Cortex of kidney (tissue), 1 donor: ENCODE measurements around the gene GRK5.

Source experiments
- DNase-seq: peaks from one replicate; lab custom pipeline; 2025; lab: John Stamatoyannopoulos, UW

Gene GRK5

GRCh38 chr10:119361037-119361436, 153.7 kb downstream of the GRK5 start:
- no peak for DNase-seq

DNA sequence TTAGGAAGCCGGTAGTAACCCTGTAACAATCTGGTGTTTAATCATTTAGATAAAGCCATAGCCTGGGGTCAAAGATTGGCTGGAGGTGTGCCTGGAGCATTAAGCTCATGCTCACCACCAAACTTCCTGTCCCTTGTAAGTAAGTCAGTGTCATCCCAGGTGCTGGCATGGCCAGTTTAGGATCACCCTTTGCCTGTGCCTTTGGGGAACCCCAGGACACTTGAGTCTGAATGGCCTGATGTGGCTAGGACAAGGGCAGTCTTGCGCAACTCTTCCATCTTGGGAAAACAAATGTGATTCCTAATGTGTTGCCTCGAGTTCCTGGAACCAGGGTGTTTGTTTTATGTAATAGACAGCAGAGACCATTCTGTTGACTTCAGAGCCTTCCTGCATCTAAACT, 154.8 kb downstream of the GRK5 start:
- DNase-seq: no peak

GRCh38 chr10:119364645-119365600, 157.6 kb downstream of the GRK5 start:
- no peak for DNase-seq

DNA sequence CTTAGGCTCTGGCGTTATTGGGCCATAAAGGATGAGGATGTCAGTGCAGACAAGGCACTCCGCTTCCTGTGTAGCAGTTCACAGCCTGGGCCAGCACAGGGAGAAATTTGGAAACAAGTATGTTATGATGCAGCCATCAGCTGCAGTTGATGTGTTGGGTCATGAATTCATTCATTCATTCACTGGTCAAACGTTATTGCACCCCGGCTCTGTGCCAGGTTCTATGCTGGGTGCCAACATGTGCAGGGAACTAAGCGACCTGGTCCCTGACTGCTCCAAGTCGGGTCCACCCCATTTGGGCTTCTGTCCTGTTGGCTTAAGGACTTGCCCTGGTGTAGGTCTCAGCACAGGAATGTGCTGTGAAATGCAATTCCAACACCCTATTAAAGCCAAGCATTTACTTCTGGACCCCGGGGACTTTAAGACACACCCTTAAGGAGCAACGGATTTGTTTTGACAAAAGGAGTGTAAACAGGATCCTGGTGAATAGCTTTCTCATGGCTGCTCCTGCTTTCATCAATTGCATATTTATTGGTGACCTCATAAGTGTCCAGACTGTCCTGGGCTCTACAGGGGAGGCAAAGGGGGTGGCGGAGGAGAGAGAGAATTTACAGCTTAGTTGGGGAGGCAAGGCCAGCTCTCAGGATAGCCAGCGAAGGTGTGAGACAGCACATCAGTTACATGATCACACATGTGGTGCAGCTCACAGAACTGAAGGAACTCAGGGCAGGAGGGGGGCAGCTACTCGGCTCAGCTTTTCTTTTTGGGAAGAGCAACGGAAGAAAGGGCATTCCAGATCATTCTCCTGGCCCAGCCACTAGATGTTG, 158.6 kb downstream of the GRK5 start:
- no peak for DNase-seq

DNA sequence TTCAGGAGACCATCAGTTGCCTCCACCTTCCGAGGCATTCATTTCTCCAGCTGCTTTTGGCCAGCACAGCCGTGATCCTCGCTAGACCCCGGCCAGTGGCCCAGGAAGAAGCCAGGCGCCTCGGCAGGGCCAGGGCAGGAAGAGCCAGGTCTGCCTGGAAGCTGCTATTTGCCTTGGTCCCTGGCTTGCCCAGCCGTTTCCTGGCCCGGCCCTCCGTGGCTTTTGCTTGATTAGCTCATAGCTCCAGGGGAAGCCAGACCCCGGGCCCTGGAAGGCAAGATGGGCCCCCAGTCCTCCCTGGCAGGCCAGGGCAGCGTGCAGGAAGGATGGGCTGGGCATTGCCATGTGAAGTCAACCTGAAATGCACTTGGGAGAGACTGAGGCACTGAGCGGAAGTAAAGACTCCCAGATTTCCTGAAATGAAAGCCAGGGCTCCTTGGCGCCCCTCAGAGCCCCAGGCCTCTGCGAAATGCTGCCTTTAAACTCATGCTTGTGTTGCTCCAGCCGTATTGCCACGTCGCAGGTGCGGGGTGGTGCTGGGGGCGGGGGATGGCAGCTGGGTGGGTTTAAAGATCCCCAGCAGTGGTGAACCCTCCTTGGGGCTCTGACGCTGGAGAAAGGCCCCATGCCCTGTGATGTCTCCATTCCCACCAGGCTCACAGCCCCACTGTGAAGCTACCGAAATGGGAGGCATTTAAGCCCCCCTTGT, 160.6 kb downstream of the GRK5 start:
- no peak for DNase-seq

DNA sequence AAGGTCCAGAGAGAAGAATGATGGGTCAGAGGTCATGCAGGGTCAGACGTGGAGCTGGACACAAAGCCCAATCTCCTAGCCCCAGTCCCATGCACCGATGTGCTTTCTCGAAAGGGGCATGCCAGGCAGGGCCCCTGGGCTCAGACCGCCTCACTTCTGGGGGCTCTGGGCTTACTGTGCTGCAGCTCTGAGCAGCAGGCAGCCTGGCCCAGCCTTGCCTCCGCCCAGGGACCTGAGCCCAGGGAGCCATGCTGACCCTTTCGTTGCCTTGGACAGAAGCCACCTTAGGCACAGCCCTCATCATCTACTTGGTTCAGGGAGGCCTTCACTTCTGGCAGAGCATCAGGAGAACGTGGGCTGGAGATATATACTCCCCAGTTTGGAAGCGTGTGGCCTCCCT, 161.2 kb downstream of the GRK5 start:
- DNase-seq: no peak

DNA sequence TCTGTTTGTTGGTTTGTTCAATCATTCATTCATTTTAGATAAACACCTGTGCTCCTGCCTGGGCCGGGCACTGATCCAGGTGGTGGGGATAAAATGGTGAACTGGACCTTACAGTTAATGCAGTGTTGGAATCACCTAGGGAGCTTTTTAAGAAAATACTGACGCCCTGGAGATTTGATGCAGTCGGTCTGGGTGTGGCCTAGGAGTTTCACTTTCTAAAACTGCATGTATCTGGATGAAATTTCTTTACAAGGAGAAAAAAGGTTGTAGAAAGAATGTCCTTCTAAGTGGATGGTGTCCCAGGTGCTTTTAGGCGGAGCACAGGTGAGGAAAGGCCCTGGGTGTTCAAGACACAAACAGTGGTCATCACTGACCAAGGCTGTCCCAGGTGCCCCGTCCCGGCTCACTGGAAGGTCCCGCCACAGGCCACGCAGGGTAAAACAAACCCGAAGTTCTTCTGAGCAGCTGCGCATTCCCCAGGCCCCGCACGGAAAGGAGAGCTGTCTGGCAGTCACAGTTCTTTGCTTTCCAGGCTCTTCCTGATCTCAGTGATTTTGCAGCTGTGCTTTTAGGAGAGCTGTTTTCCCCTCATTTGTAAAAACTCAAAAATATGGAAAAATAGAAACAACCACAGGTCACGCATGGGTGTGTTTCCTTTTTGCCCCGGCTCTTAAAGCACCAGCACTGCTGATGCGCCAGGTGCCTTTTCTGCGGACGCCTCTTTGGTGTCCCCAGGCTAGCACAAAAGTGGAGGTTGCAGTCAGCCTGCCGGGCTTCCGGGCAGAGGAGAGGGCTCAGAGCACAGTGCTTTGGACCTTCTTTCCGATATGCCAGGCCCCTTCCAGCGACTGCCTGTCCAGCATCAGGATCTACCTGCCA, 161.9 kb downstream of the GRK5 start:
- no peak for DNase-seq

DNA sequence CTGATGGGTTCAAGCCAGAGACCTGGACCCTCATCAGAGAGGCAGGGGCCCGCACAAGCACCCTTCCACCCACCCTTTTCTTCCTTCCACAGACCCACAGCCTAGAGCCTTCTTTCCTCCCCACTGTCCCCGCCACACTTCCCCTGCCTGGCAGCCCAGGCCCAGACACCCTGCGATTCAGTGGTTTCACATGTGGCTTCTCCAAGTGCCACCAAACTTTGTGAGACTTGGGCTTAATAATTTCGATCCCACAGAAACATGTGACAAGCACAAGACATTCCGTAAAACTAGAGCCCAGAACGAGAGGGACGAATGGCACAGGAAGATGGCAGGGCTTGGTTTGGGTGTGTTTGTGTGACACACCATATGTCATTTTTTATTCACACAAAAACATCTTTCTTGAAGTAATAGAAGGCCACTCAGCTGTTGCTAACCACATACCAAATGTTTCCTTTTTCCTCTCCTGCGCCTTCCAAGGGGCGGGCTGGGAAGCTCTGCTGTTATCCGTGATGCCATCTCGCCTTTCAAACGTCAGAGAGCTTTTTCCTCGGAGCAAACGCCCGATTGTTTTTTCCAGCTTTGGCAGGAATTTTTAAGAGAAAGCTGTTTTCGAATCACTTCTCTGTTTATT, 162.9 kb downstream of the GRK5 start:
- no peak for DNase-seq

DNA sequence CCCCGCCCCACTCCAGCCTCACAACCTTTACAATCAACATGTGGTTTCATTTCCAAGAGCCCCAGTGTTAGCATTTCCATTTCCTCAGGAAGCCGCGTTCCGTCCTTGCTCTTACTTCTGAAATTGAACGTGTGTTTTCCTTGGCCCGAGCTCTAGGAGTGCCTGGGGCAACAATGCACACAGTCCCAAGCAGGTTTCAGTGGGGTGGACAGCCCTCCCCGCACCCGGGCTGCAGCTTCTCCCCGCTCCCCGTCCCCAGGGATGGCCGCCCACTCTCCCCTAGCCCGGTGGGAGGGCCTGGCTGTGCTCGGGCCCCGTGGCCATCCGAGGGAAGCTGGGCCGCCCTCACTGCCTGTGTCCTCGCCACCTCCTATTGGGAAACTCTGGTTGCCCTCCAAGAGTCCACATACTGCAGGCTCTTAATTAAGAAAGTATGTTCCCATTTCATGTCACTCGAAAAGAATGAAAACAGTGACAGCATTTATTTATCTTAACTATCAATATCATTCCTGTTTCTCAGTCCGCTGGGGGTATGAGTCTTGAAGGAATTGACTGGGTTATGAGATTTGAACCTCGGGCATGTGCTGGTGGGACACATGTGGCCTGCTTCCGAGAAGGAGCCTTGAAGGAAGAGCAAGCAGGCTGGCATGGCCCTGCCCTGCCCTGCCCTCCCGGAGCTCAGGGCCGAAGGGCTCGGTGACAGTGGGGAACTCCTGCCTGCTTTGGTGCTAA, 163.8 kb downstream of the GRK5 start:
- no peak for DNase-seq

DNA sequence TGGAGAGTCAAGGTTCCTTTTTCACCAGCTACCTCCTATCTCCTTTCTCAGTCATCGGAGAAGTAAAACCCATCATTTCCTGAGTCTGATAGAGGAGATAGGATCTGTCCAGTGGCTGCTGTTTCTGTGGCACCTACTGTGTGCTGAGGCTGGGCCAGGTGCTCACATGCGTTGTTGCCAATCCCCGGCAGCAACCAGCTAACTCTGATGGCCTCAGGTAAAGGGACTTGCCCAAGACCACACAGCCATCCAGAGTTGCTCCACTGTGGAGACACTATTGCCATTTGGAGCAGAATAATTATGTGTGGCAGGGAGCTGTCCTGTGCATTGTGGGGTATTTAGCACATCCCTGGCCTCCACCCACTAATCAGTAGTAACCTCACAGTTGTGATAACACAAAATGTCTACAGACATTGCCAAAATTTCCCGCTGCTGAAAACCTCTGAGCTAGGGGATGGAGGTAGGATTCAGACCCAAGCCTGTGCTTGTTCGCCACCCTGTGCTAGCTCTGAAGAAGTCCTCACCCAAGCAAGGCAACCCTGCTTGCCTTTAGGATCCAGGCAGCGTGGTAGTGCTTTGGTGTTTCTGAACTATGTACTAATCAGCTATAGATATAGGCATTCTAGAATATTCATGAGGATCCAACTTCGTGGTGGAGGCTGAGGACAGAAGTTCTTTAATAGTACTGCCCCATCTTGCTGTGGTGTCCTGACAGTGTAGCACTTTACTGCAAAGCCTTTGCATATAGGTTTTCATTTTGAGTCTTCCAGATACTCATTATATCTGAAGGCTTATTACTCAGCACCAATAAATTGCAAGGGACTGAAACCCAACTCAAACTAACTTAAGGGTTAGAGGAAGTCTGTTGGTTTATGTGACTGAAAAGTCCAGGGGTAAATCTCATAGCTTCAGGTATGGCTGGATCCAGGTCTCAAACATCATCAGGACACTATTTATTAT, 164.6 kb downstream of the GRK5 start:
- no peak for DNase-seq

GRCh38 chr10:119373294-119374102, 166.1 kb downstream of the GRK5 start:
- DNase-seq: no peak

- DNase-seq: no peak
Measured at GRCh38 chr10:119374236-119374635, 166.9 kb downstream of the GRK5 start.

GRCh38 chr10:119375574-119376272, 168.4 kb downstream of the GRK5 start:
- DNase-seq: no peak

- DNase-seq: no peak
Measured at GRCh38 chr10:119377451-119377957, 170.1 kb downstream of the GRK5 start.

DNA sequence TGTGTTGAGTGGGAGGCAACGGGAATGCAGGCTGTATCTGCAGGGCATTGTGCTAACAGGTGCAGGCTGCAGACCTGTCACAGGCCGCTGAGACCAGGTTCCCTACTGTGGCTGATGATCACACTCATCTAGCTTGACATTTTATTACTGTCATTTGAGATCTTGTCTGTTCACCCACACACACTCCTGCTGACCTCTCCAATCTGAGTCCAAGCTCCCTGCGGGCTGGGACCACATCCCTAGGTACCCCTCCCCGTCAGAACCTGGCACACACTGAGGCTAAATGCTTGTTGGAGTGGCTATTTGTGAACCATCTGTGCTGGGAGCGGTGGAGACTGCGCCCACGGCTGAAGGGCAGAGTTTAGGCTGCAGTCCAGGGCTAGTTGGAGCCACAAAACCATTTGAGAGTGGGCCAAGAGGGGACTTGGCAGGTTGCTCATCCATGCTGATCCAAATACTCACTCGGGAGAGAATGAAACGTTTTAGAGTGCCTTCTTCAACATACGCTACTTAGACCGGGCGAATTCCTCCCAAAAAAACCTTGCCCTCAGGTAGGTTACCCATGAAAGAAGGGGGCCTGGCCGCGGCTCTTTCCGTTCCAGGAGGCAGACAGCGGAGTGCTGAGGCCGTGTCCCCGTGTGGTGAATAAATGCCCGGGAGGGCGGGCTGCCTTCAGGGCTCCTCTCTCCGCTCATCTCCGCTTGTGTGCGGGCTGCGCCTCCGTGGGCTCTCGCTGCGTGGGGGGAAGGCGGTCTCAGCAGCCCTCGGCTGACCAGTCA, 170.8 kb downstream of the GRK5 start:
- DNase-seq: no peak

- DNase-seq: no peak
Measured at GRCh38 chr10:119378737-119379067, 171.3 kb downstream of the GRK5 start.
